ENCODE measurements around the gene ANGPTL5.

DNA sequence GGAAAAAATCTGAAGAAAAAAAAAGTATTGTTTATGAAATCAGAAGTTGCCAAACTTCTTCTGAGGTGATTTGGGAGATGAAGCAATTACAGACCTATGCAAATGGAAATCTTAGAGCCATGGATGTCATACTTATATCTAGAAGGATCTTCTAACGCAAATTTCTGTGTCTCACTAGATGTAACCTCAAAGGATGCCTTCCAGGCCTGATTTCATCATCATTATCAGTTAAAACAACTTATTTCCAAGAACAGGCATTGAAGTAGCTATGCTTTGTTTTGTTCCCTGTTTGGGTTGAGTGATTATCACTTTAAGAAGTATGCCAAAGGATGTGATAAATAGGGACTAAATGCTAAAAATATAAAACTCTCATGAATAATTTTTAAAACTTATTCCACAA lies 43.9 kb upstream of the ANGPTL5 start:
- no peak for TF ChIP-seq GATA3 (IDR thresholded peaks at IDR 0.05; ENCODE audit: low read depth, low read length)
- no peak for TF ChIP-seq GATA2 (IDR thresholded peaks at IDR 0.05; ENCODE audit: low read depth, low read length)

All from SH-SY5Y (cell line).